HEK293 (cell line): ENCODE data around the gene CKAP4.

ENCODE experiments used
- CTCF ChIA-PET: fragments of 350-600 bp; formaldehyde crosslinking; extraction: SDS; loops from one replicate; lab custom pipeline; 2021; ENCODE audit warnings: antibody characterized with exemption; lab: Yijun Ruan, JAX
- POLR2A ChIA-PET: fragments of 300-600 bp; formaldehyde crosslinking; extraction: SDS; loops from one replicate; lab custom pipeline; 2020; ENCODE audit warnings: antibody characterized with exemption, inconsistent platforms; lab: Yijun Ruan, JAX
- H3K27ac ChIP-seq: fragments of 200-500 bp; sonication (Bioruptor generic); 2 replicates; pipeline ENCODE4 v1.5.1; 2014; ENCODE audit warnings: low read depth, low read length, control low read depth, inconsistent platforms; ENCODE audit errors: extremely low read depth
- H3K36me3 ChIP-seq, 2 experiments: fragments of 200-500 bp in 1 of 2; sonication (Bioruptor generic) in 1 of 2; 1 replicate in 1 of 2; 2 replicates in 1 of 2; pipeline ENCODE4 v1.5.1; 2014 to 2017; ENCODE audit warnings: inconsistent platforms in 2 of 2, low read length in 2 of 2; ENCODE audit not compliant: control insufficient read depth in 2 of 2, insufficient read depth in 1 of 2
- H3K4me1 ChIP-seq: fragments of 200-500 bp; sonication (Bioruptor generic); 2 replicates; pipeline ENCODE4 v1.5.1; 2014; ENCODE audit warnings: mild to moderate bottlenecking, low read length, inconsistent platforms; ENCODE audit not compliant: control insufficient read depth, insufficient read depth
- H3K4me3 ChIP-seq: 2 replicates; pipeline ENCODE4 v1.5.1; 2011; ENCODE audit warnings: low read depth, mild to moderate bottlenecking, control low read depth, low read length, moderate library complexity
- H3K9me3 ChIP-seq: fragments of 200-500 bp; sonication (Bioruptor generic); 2 replicates; pipeline ENCODE4 v1.5.1; 2014; ENCODE audit warnings: low read depth, low read length, inconsistent platforms; ENCODE audit not compliant: control insufficient read depth, insufficient read depth
- GLI4 ChIP-seq: fragments of 450-650 bp; formaldehyde crosslinking; IDR thresholded peaks from 2 replicates; pipeline ENCODE4 v1.5.1; 2016; ENCODE audit warnings: missing biosample characterization, missing genetic modification characterization
- ZBTB21 ChIP-seq: fragments of 450-650 bp; formaldehyde crosslinking; IDR thresholded peaks from 2 replicates; pipeline ENCODE4 v1.5.1; 2017; ENCODE audit warnings: missing biosample characterization, missing genetic modification characterization
- ZNF10 ChIP-seq: fragments of 450-650 bp; formaldehyde crosslinking; IDR thresholded peaks from 2 replicates; pipeline ENCODE4 v1.5.1; 2017; ENCODE audit warnings: missing biosample characterization, missing genetic modification characterization
- ZNF169 ChIP-seq: fragments of 450-650 bp; formaldehyde crosslinking; IDR thresholded peaks from 2 replicates; pipeline ENCODE4 v1.5.1; 2016; ENCODE audit warnings: missing biosample characterization, missing genetic modification characterization
- ZNF19 ChIP-seq: fragments of 450-650 bp; formaldehyde crosslinking; IDR thresholded peaks from 2 replicates; pipeline ENCODE4; 2016; ENCODE audit warnings: missing biosample characterization, missing genetic modification characterization, low read depth
- ZNF239 ChIP-seq: fragments of 450-650 bp; formaldehyde crosslinking; IDR thresholded peaks from 2 replicates; pipeline ENCODE4 v1.5.1; 2016; ENCODE audit warnings: missing biosample characterization, missing genetic modification characterization
- ZNF311 ChIP-seq: fragments of 450-650 bp; formaldehyde crosslinking; IDR thresholded peaks from 2 replicates; pipeline ENCODE4 v1.5.1; 2017; ENCODE audit warnings: missing biosample characterization, missing genetic modification characterization, borderline replicate concordance
- ZNF350 ChIP-seq: fragments of 450-650 bp; formaldehyde crosslinking; IDR thresholded peaks from 2 replicates; pipeline ENCODE4 v1.5.0; 2017; ENCODE audit warnings: missing biosample characterization, mild to moderate bottlenecking, missing genetic modification characterization
- ZNF394 ChIP-seq: fragments of 450-650 bp; formaldehyde crosslinking; IDR thresholded peaks from 2 replicates; pipeline ENCODE4 v1.5.1; 2016; ENCODE audit warnings: missing biosample characterization, missing genetic modification characterization, mild to moderate bottlenecking, moderate library complexity, borderline replicate concordance
- ZNF423 ChIP-seq: fragments of 450-650 bp; formaldehyde crosslinking; IDR thresholded peaks from 2 replicates; pipeline ENCODE4 v1.5.1; 2016; ENCODE audit warnings: missing biosample characterization, missing genetic modification characterization
- ZNF433 ChIP-seq: fragments of 450-650 bp; formaldehyde crosslinking; IDR thresholded peaks from 2 replicates; pipeline ENCODE4 v1.5.1; 2016; ENCODE audit warnings: missing biosample characterization, missing genetic modification characterization, low read depth
- ZNF521 ChIP-seq: fragments of 450-650 bp; formaldehyde crosslinking; IDR thresholded peaks from 2 replicates; pipeline ENCODE4 v1.5.1; 2017; ENCODE audit warnings: missing biosample characterization, mild to moderate bottlenecking, missing genetic modification characterization
- ZNF548 ChIP-seq: fragments of 450-650 bp; formaldehyde crosslinking; IDR thresholded peaks from 2 replicates; pipeline ENCODE4 v1.5.1; 2016; ENCODE audit warnings: missing biosample characterization, missing genetic modification characterization
- ZNF658 ChIP-seq: fragments of 450-650 bp; formaldehyde crosslinking; IDR thresholded peaks from 2 replicates; pipeline ENCODE4; 2016; ENCODE audit warnings: missing biosample characterization, missing genetic modification characterization
- ZNF768 ChIP-seq: fragments of 450-650 bp; formaldehyde crosslinking; IDR thresholded peaks from 2 replicates; pipeline ENCODE4 v1.5.1; 2018; ENCODE audit warnings: missing biosample characterization, mild to moderate bottlenecking, missing genetic modification characterization
- ZNF837 ChIP-seq: fragments of 450-650 bp; formaldehyde crosslinking; IDR thresholded peaks from 2 replicates; pipeline ENCODE4 v1.5.1; 2016; ENCODE audit warnings: missing biosample characterization, missing genetic modification characterization
- ZSCAN30 ChIP-seq: fragments of 450-650 bp; IDR thresholded peaks from 2 replicates; pipeline ENCODE4 v1.5.1; 2018; ENCODE audit warnings: missing biosample characterization, mild to moderate bottlenecking, missing genetic modification characterization, moderate library complexity
- TF ChIP-seq, protein P1 (sequence below): fragments of 450-650 bp; formaldehyde crosslinking; IDR thresholded peaks from 2 replicates; pipeline ENCODE4 v1.5.1; 2016; ENCODE audit warnings: missing biosample characterization, missing genetic modification characterization
- TF ChIP-seq, protein P2 (sequence below): fragments of 450-650 bp; formaldehyde crosslinking; IDR thresholded peaks from 2 replicates; pipeline ENCODE4 v1.5.1; 2017; ENCODE audit warnings: missing biosample characterization, missing genetic modification characterization
- TF ChIP-seq, protein P3 (sequence below): fragments of 450-650 bp; formaldehyde crosslinking; IDR thresholded peaks from 2 replicates; pipeline ENCODE4 v1.5.1; 2016; ENCODE audit warnings: missing biosample characterization, missing genetic modification characterization, low read depth
- TF ChIP-seq, protein P4 (sequence below): fragments of 450-650 bp; formaldehyde crosslinking; IDR thresholded peaks from 2 replicates; pipeline ENCODE4 v1.5.1; 2016; ENCODE audit warnings: missing biosample characterization, missing genetic modification characterization
- TF ChIP-seq, protein P5 (sequence below): fragments of 450-650 bp; formaldehyde crosslinking; IDR thresholded peaks from 2 replicates; pipeline ENCODE4 v1.5.1; 2017; ENCODE audit warnings: missing biosample characterization, missing genetic modification characterization

CKAP4 gene

DNA sequence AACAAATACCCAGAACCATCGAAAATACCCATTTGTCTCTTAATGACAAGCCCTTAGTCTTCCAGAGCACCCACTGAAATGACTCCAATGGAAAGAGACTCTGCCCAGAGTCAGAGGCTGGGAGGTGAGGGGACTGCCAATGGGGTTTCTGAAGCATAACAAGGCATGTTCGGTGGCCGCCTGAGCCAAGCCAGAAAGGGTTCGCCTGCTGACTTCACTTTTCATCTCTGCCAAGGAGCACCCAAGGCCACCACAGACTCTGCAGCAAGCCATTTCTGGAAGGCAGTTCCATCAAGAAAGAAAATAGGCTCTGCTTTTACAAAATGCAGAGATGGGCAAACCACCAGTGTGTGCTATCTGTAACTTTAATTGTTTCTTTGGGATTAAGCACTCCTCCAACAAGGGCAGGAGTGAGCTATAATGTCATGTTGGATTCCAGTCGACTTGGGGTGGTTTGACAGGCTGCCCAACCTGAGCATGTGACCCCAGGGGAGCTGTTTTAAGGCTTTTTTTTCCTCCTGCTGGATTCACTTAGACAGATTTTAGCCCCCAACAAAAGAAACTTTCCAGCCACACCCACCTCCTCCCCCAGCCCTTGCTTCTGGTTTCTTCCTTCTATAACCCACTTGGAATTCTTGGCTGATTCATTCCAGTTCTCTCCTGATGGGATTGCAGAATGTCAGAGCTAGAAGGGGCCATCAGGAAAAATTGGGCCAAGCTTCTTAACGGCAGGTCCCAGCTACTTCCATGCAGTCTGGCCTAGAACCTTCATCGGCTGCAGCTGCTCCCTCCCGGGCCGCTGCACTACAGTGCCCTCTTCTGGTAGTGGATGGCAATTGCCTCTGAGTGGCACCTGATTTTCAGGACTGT lies 24.1 kb downstream of the CKAP4 start (continued):
- TF ChIP-seq, protein P1, sequence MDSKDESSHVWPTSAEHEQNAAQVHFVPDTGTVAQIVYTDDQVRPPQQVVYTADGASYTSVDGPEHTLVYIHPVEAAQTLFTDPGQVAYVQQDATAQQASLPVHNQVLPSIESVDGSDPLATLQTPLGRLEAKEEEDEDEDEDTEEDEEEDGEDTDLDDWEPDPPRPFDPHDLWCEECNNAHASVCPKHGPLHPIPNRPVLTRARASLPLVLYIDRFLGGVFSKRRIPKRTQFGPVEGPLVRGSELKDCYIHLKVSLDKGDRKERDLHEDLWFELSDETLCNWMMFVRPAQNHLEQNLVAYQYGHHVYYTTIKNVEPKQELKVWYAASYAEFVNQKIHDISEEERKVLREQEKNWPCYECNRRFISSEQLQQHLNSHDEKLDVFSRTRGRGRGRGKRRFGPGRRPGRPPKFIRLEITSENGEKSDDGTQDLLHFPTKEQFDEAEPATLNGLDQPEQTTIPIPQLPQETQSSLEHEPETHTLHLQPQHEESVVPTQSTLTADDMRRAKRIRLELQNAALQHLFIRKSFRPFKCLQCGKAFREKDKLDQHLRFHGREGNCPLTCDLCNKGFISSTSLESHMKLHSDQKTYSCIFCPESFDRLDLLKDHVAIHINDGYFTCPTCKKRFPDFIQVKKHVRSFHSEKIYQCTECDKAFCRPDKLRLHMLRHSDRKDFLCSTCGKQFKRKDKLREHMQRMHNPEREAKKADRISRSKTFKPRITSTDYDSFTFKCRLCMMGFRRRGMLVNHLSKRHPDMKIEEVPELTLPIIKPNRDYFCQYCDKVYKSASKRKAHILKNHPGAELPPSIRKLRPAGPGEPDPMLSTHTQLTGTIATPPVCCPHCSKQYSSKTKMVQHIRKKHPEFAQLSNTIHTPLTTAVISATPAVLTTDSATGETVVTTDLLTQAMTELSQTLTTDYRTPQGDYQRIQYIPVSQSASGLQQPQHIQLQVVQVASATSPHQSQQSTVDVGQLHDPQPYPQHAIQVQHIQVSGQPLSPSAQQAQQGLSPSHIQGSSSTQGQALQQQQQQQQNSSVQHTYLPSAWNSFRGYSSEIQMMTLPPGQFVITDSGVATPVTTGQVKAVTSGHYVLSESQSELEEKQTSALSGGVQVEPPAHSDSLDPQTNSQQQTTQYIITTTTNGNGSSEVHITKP (tag by site-specific recombination), result peak; percentile 70
- TF ChIP-seq ZSCAN30 (tag by site-specific recombination) (peak; percentile 34; the same call in 1 of the 2 replicates), ZNF10 (tag by site-specific recombination) (0 out of 2 replicates have a peak, but pooled peaks have one; percentile 46), ZNF394 (tag by site-specific recombination) (peak; percentile 99)

DNA sequence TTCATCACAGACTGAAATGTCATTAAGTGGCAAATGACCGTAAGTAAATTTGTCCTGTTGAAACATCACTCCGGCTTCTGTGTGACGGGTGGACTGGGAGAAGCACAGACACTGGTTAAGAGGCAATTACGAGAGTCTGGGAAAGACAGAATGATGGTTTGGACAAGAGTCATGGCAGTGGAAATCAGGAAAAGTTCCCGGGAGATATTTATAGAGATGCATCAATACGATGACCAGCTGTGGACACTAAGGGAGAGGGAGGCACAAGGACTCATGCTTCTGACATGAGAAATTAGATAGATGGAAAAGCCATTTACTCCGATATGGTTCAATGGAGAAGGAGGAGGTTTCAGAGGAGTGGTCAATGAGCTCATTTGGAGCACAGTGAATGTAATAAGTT lies 27.3 kb downstream of the CKAP4 start:
- Histone ChIP-seq H3K36me3 (no peaks in the 10 kb centered on the region), H3K27ac (no peak overlapping the region), H3K4me3 (no peak overlapping the region)
- TF ChIP-seq ZNF837 (no peak), ZNF521 (tag by site-specific recombination) (no peak), ZNF350 (tag by site-specific recombination) (no peak)
- TF ChIP-seq, protein P2, sequence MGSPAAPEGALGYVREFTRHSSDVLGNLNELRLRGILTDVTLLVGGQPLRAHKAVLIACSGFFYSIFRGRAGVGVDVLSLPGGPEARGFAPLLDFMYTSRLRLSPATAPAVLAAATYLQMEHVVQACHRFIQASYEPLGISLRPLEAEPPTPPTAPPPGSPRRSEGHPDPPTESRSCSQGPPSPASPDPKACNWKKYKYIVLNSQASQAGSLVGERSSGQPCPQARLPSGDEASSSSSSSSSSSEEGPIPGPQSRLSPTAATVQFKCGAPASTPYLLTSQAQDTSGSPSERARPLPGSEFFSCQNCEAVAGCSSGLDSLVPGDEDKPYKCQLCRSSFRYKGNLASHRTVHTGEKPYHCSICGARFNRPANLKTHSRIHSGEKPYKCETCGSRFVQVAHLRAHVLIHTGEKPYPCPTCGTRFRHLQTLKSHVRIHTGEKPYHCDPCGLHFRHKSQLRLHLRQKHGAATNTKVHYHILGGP (tag by site-specific recombination), result no peak
- TF ChIP-seq, all 188 proteins: peak for 0
- Histone ChIP-seq H3K9me3 (no peaks in the 10 kb centered on the region), H3K4me1 (no peaks in the 10 kb centered on the region)
- CTCF ChIA-PET, result interaction anchor here (0.7 to 2.9 kb wide), 5 partner anchors 59 to 619 kb away, joined by 3 to 8 read pairs (median 3); no protein-coding TSS in a partner anchor
- POLR2A ChIA-PET, result no interaction called here

DNA sequence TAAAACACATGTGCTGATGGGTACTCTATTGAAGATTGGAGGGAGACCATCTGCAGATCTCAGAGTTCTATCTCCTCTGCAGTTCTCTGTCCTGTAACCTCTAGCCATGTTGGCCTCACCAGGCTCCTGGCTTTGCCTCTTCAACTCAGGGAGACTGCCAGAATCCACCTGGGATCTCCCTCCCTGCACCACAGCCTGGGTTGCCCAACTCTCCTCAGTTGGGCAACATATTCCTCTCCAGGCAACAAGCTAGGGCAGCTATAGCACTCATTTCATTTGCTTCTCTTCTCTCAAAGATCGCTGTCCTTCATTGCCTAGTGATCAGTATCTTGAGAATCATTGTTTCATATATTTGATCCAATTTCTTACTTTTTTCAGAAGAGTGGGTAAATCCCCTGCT lies 28.8 kb downstream of the CKAP4 start:
- POLR2A ChIA-PET, result no interaction called here
- no peak overlapping the region for H3K27ac ChIP-seq
- no peaks in the 10 kb centered on the region for H3K9me3 ChIP-seq
- no peaks in the 10 kb centered on the region for H3K4me1 ChIP-seq
- no peak overlapping the region for H3K4me3 ChIP-seq
- H3K36me3 ChIP-seq, result no peaks in the 10 kb centered on the region
- CTCF ChIA-PET, result interaction anchor here (0.6 kb wide), 1 partner anchor 22 kb away, joined by 3 read pairs; no protein-coding TSS in a partner anchor
- TF ChIP-seq ZNF423 (no peak), ZNF239 (no peak), ZNF311 (no peak), ZNF19 (no peak), ZNF768 (no peak), ZNF658 (no peak), ZNF394 (tag by site-specific recombination) (no peak), ZNF433 (tag by site-specific recombination) (no peak), GLI4 (tag by site-specific recombination) (no peak), ZNF548 (tag by site-specific recombination) (no peak), ZBTB21 (tag by site-specific recombination) (no peak), ZNF169 (tag by site-specific recombination) (no peak)
- TF ChIP-seq, protein P3, sequence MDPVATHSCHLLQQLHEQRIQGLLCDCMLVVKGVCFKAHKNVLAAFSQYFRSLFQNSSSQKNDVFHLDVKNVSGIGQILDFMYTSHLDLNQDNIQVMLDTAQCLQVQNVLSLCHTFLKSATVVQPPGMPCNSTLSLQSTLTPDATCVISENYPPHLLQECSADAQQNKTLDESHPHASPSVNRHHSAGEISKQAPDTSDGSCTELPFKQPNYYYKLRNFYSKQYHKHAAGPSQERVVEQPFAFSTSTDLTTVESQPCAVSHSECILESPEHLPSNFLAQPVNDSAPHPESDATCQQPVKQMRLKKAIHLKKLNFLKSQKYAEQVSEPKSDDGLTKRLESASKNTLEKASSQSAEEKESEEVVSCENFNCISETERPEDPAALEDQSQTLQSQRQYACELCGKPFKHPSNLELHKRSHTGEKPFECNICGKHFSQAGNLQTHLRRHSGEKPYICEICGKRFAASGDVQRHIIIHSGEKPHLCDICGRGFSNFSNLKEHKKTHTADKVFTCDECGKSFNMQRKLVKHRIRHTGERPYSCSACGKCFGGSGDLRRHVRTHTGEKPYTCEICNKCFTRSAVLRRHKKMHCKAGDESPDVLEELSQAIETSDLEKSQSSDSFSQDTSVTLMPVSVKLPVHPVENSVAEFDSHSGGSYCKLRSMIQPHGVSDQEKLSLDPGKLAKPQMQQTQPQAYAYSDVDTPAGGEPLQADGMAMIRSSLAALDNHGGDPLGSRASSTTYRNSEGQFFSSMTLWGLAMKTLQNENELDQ (tag by site-specific recombination), result no peak
- TF ChIP-seq, protein P4, sequence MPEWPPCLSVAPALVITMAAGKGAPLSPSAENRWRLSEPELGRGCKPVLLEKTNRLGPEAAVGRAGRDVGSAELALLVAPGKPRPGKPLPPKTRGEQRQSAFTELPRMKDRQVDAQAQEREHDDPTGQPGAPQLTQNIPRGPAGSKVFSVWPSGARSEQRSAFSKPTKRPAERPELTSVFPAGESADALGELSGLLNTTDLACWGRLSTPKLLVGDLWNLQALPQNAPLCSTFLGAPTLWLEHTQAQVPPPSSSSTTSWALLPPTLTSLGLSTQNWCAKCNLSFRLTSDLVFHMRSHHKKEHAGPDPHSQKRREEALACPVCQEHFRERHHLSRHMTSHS (tag by site-specific recombination), result no peak
- TF ChIP-seq, protein P5, sequence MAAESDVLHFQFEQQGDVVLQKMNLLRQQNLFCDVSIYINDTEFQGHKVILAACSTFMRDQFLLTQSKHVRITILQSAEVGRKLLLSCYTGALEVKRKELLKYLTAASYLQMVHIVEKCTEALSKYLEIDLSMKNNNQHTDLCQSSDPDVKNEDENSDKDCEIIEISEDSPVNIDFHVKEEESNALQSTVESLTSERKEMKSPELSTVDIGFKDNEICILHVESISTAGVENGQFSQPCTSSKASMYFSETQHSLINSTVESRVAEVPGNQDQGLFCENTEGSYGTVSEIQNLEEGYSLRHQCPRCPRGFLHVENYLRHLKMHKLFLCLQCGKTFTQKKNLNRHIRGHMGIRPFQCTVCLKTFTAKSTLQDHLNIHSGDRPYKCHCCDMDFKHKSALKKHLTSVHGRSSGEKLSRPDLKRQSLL (tag by site-specific recombination), result no peak
